ENCODE measurements around the gene CTTN.

CTTN gene

GRCh38 chr11:70478166-70478890 is 80.0 kb downstream of the CTTN start:
- DNase-seq = no peak

GRCh38 chr11:70480711-70481110 is 82.4 kb downstream of the CTTN start:
- DNase-seq = no peak

- no peak for DNase-seq
Observed at GRCh38 chr11:70481625-70482528, 83.5 kb downstream of the CTTN start.

- DNase-seq = no peak
Observed at GRCh38 chr11:70482529-70482917, 84.2 kb downstream of the CTTN start.

- DNase-seq = no peak
Observed at GRCh38 chr11:70483077-70483861, 84.9 kb downstream of the CTTN start.

GRCh38 chr11:70483917-70484316 is 85.6 kb downstream of the CTTN start:
- DNase-seq = no peak

GRCh38 chr11:70485326-70486025 is 87.1 kb downstream of the CTTN start:
- DNase-seq = no peak

- DNase-seq = no peak
Observed at GRCh38 chr11:70486026-70486415, 87.7 kb downstream of the CTTN start.
